HG03432 (cell line): Measurements from ENCODE around the gene SPATA33.
"Not testable (repeated sequence)": the region's sequence is repeated elsewhere in the genome, so short reads cannot be mapped to it uniquely, and the experiment has no call there.

ENCODE experiments used
- ATAC-seq: cut with Tn5 transposase; IDR thresholded peaks from one replicate; pipeline ENCODE4 v1.9.1; 2021; ENCODE audit warnings: mild to moderate bottlenecking, moderate library complexity; ENCODE audit not compliant: unreplicated experiment

SPATA33 gene

GRCh38 chr16:89624777-89625761 is 32.6 kb upstream of the SPATA33 start:
- ATAC-seq = no peak

GRCh38 chr16:89629827-89630610 is 27.6 kb upstream of the SPATA33 start:
- no peak for ATAC-seq

GRCh38 chr16:89633064-89633631 is 24.5 kb upstream of the SPATA33 start:
- ATAC-seq = no peak

DNA sequence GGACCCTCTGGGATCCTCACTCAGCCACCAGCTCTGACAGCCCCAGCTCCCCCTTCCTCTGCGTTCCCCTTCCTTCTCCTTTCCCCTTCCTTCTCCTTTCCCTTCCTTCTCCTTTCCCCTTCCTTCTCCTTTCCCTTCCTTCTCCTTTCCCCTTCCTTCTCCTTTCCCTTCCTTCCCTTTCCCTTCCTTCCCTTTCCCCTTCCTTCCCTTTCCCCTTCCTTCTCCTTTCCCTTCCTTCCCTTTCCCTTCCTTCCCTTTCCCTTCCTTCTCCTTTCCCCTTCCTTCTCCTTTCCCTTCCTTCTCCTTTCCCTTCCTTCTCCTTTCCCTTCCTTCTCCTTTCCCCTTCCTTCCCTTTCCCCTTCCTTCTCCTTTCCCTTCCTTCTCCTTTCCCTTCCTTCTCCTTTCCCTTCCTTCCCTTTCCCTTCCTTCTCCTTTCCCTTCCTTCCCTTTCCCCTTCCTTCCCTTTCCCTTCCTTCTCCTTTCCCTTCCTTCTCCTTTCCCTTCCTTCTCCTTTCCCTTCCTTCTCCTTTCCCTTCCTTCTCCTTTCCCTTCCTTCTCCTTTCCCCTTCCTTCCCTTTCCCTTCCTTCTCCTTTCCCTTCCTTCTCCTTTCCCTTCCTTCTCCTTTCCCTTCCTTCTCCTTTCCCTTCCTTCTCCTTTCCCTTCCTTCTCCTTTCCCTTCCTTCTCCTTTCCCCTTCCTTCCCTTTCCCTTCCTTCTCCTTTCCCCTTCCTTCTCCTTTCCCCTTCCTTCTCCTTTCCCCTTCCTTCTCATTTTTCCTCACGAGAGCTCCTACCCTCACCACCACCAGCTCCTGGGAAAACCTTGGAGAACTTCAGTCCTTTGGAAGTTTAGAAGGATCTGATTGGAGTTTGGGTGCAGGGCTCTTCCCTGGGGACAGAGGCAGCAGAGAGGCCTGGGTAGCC is 22.9 kb upstream of the SPATA33 start:
- not testable (repeated sequence) for ATAC-seq

GRCh38 chr16:89636663-89637062 is 21.0 kb upstream of the SPATA33 start:
- ATAC-seq = no peak

DNA sequence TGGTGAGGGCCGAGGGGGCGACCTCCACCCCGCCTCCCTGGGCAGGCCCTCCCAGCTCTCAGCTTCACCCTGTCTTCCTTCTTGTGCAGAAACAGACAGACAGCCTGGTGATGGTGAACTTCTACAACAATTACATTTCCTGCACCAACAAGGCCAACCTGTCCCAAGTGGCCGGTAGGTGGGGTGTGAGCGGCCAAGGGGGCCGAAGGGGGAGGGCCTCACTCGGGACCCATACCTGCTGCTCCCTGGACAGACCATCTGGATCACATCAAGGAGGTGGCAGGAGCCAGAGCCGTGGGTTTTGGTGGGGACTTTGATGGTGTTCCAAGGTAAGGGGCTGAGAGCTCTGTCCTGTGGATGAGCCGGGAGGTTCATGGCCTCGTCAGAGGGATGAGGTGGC is 20.3 kb upstream of the SPATA33 start:
- ATAC-seq = no peak

- no peak for ATAC-seq
Measured at GRCh38 chr16:89638455-89638854, 19.2 kb upstream of the SPATA33 start.

GRCh38 chr16:89639385-89639784 is 18.3 kb upstream of the SPATA33 start:
- no peak for ATAC-seq

DNA sequence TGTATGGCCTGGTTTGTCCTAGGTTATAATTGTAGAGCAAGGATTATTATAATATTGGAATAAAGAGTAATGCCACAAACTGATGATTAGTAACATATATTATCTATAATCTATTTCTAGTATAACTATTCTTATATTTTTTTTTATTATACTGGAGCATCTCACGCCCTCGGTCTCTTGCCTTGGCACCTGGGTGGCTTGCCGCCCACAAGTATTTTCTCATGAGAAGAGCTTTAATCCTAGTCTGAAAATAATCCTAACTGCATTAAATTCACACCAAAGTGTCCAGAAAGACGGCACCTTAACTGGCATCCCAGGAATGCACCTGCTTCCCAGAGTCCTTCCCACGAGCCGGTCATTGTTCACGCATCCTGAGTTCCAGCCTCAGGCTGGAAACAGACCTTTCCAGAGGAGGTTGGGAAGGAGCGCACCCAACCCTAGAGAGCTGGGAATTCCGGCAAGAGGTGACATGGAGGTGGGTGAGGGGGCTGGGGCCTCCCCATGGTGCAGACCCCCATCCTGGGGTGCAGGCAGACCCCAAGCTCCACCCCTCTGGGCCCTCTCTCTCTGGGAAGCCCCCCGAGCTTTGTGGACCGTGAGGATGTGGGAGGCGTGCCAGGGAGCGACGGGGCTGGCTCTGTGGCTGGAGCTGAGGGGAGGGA is 16.0 kb upstream of the SPATA33 start:
- no peak for ATAC-seq

GRCh38 chr16:89642574-89642973 is 15.1 kb upstream of the SPATA33 start:
- ATAC-seq = no peak

- ATAC-seq = no peak
Measured at GRCh38 chr16:89643769-89644300, 13.8 kb upstream of the SPATA33 start.

DNA sequence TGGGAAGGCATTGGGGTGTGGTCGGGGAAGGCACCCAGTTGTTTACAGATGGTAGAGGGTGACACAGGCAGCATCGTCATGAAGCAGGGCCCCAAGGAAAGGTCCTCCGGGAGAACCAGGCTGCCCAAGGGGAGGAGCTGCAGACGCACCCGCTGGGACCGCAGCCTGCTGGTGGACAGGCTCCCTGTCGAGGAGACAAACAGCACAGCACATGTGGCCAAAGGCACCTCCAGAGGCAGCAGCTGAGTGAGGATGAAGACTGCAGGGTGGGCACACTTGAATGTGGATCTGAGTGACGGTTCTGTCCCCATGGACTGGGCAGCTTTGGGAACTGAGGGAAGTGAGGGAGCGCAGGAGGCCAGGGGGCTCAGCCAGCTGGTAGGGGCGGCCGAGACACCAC is 12.5 kb upstream of the SPATA33 start:
- ATAC-seq = no peak

DNA sequence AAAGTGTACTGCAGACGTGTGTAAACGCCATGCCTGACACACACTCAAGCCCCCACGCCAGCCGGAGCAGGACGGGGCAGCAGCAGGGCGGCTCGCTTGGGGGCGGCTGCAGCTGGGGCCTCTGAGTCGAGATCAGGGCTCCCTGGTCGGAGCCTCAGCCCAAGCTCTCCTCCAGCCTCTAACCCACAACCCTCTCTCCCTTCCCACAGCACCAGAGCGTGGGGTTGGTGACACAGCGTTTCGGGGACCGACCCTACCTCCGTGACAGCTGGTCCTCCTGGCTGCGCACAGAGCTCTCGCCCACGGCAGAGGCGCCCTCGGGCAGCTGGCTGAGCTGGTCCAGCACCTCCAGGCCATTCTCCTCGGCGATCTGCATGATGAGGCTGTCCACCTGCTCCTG is 11.4 kb upstream of the SPATA33 start:
- no peak for ATAC-seq

DNA sequence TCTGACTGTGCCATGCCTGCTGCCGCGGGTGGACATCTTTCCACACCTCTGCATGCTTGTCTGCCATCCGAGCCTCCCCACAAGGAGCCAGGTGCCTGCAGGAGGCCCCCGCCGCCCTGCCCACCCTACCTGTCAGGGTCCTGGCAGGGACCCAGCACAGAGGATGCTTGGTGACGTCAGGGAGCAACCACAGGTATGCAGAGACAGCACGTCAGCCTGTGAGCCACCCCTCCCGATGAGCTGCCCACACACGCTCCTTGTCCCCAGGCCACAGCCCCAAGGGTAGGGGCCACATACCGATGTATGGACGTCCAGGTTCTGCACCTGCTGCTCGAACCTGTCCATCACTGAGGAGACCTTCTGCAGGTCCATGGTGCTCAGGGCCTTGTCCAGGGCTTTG is 10.7 kb upstream of the SPATA33 start:
- ATAC-seq = no peak

DNA sequence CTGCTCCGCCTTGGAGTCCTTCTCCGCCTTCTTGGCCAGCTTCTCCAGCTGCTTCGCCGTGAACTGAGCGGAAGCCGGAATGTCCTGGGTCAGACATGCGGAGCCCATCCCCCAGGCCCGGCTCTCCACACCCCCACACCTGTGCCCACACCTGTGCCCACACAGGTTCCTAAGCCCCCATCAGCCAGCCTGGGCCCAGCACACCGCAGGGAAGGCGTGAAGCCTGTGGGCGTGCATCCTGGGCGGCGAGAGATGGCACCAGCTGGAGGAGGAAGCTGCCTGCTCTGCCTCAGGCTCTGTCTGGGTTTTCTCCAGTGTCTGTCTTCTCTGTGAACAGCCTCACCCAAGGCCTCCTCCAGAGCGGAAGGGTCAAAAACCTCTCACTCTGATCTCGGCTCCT is 6.1 kb upstream of the SPATA33 start:
- no peak for ATAC-seq

- ATAC-seq = no peak
Measured at GRCh38 chr16:89653656-89654295, 3.9 kb upstream of the SPATA33 start.

GRCh38 chr16:89655062-89655643 is 2.5 kb upstream of the SPATA33 start:
- ATAC-seq = no peak

DNA sequence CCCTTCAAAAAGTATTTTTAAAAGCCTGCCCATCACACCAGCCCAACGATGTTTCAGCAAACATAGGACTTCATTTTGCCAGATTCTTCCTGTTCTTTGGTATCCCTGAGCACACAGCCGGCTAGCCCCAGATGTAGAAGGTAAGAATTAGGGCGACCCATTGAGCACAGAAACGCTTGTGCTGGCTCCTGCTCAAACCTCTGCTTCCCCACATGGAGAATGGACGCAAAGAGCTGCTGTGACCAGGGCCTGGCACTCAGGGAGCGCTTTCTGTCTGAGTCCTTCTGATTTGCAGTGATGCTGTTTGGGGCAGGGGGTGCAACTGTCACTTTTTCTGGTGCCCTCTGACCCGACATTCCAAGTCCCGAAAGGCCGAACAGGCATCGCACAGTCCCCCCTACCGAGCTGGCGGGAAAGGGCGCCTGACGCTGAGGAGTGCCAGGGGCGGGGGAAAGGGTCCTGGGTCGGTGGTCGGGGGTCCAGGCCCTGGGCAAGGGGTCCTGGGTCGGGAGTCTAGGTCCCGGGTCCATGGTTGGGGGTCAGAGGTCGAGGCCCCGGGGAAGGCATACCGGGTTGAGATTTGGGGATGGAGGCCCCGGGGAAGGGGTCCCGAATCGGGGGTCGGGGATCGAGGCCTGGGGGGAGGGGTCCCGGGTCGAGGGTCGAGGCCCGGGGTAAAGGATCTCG is 1.1 kb upstream of the SPATA33 start:
- ATAC-seq = no peak
